ENCODE data around the gene CHMP6.

Gene CHMP6

DNA sequence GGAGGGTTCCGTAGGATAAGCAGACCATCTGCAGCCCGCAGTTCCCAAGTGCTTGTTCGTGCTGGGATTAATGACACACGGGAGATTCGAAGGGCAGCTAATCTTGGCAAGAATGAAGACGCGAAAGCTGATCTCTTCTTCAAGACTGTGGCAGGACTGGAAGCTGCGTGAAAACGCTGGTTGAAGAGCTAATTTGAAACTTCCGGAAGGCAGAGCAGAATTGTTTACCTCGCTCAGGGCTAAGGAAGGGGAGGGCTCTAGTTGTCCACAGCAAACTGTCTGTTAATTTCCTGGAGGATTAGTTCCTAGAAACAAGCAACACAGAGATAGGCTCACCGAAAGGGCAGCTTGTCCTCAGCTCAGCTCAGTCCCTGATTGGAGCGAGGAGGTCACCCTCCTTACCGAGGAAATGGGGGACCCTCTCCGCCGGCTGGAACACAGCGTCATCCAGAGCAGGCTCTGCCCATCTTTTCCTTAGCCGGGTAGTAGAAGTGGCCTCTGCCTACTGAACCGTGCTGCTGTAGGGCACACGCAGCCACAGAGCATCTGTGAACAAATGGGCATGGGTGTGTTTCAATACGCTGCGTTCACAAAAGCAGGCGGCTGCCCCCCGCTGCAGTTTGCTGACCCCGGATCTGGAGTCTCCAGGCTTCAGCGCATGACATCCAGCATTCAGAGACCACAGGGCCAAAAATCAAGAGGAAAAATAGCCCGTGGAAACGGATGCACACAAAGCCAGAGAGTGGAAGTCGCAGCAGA lies 26.6 kb downstream of the CHMP6 start:
- Histone ChIP-seq H3K4me3 (ENCODE audit: low read length in 2 of 2) (peak overlapping the region in 1 of 2 donors; percentile 46), H2AFZ (ENCODE audit: low read length) (peak overlapping the region; percentile 83)

DNA sequence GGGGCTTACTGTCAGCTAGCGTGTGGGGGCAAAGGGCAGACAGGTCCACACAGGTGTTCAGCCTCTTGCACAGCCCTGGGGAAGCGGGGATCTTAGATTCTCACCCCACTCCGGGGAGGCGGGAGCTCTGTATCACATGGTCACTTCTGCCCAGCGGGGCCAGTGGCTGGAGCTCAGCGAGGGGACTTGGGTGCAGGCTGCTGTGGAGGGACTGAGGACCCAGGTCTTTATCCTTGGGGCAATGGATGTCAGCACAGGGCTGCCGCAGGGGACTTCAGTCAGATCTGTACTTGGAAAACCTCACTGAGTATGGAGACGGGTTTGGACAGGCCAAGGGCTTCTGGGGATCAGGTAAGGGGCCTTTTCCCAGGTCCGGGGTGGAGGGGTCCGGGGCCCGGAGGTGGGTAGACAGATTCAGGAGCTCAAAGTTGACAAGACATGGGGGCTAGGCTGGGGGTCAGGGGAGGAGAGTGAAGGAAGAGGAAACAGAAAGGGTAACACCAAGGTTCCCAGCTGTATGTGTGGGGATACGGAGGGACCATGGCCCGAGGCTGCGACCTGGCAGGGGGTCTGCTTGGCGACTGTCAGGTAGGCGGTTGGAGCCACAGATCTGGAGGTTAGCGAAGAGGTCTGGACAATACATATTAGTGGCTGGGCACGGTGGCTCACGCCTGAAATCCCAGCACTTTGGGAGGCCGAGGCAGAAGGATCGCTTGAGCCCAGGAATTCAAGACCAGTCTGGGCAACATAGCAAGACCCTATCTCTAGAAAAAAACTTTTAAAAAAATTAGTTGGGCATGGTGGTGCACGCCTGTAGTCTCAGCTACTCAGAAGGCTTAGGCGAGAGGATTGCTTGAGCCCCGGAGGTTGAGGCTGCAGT lies 28.2 kb downstream of the CHMP6 start:
- Histone ChIP-seq H2AK5ac (ENCODE audit: low read depth, low read length) (peak overlapping the region; percentile 98), H4K8ac (ENCODE audit: low read depth, low read length) (no peak overlapping the region), H3K4me3 (ENCODE audit: low read length in 2 of 2) (no peak overlapping the region), H3K18ac (ENCODE audit: low read length) (peak overlapping the region; percentile 86), H3K36me3 (replicated peaks in 1 of 2; ENCODE audit: control insufficient read depth in 2 of 2, insufficient read depth in 2 of 2, low read length in 2 of 2) (no peaks in the 10 kb centered on the region), H3K14ac (ENCODE audit: low read length) (peak overlapping the region; percentile 75), H2AFZ (ENCODE audit: low read length) (no peak overlapping the region), H3K4me1 (ENCODE audit: control insufficient read depth in 2 of 2, insufficient read depth in 1 of 2, low read depth in 1 of 2, low read length in 2 of 2) (peaks cover 4 to 13% of the 10 kb centered on the region in 2 donors), H3K27me3 (ENCODE audit: control insufficient read depth in 3 of 3, insufficient read depth in 3 of 3, low read depth in 1 of 3, low read length in 3 of 3) (no peaks in the 10 kb centered on the region), H3K9me3 (replicated peaks in 1 of 2; ENCODE audit: control insufficient read depth in 2 of 2, insufficient read depth in 1 of 2, low read depth in 1 of 2, low read length in 2 of 2) (peaks cover 0 to 7% of the 10 kb centered on the region in 2 donors), H3K9ac (ENCODE audit: low read depth, low read length, poor library complexity) (no peak overlapping the region), H2BK12ac (ENCODE audit: low read length) (peak overlapping the region; percentile 75), H4K91ac (ENCODE audit: low read depth, low read length, poor library complexity) (no peak overlapping the region), H2BK15ac (ENCODE audit: low read length) (peak overlapping the region; percentile 99), H3K23ac (ENCODE audit: low read depth, low read length, poor library complexity) (peak overlapping the region; percentile 29), H3K4ac (ENCODE audit: low read length) (no peak overlapping the region), H3K27ac (replicated peaks; ENCODE audit: low read length) (peak overlapping the region; percentile 1), H3K79me1 (ENCODE audit: low read depth, low read length) (no peaks in the 10 kb centered on the region), H2BK5ac (ENCODE audit: low read length) (no peak overlapping the region), H3K4me2 (ENCODE audit: insufficient read depth, low read length, poor library complexity, severe bottlenecking) (no peak overlapping the region), H2BK120ac (ENCODE audit: low read depth, low read length) (peak overlapping the region; percentile 82)
- WGBS, 2 donors (ENCODE audit: extremely low coverage in 2 of 2, insufficient read length in 2 of 2, insufficient replicate concordance in 1 of 2): no CpG with 5 or more reads among the region's 24 CpGs
- DNase-seq (ENCODE audit: low spot score): no peak

More for the DNA sequence above, 26.6 kb downstream of the CHMP6 start:
- Histone ChIP-seq H3K27ac (replicated peaks; ENCODE audit: low read length) (peak overlapping the region; percentile 87), H3K4me1 (ENCODE audit: control insufficient read depth in 2 of 2, insufficient read depth in 1 of 2, low read depth in 1 of 2, low read length in 2 of 2) (peaks cover 4 to 10% of the 10 kb centered on the region in 2 donors), H2BK5ac (ENCODE audit: low read length) (peak overlapping the region; percentile 8), H3K4me2 (ENCODE audit: insufficient read depth, low read length, poor library complexity, severe bottlenecking) (no peak overlapping the region), H2BK15ac (ENCODE audit: low read length) (peak overlapping the region; percentile 17), H3K18ac (ENCODE audit: low read length) (peak overlapping the region; percentile 66), H3K36me3 (replicated peaks in 1 of 2; ENCODE audit: control insufficient read depth in 2 of 2, insufficient read depth in 2 of 2, low read length in 2 of 2) (no peaks in the 10 kb centered on the region), H3K4ac (ENCODE audit: low read length) (no peak overlapping the region), H3K27me3 (ENCODE audit: control insufficient read depth in 3 of 3, insufficient read depth in 3 of 3, low read depth in 1 of 3, low read length in 3 of 3) (no peaks in the 10 kb centered on the region), H3K9ac (ENCODE audit: low read depth, low read length, poor library complexity) (no peak overlapping the region), H4K8ac (ENCODE audit: low read depth, low read length) (no peak overlapping the region), H3K23ac (ENCODE audit: low read depth, low read length, poor library complexity) (no peak overlapping the region), H4K91ac (ENCODE audit: low read depth, low read length, poor library complexity) (no peak overlapping the region), H3K9me3 (replicated peaks in 1 of 2; ENCODE audit: control insufficient read depth in 2 of 2, insufficient read depth in 1 of 2, low read depth in 1 of 2, low read length in 2 of 2) (peaks cover 0 to 7% of the 10 kb centered on the region in 2 donors), H2BK120ac (ENCODE audit: low read depth, low read length) (no peak overlapping the region), H2BK12ac (ENCODE audit: low read length) (no peak overlapping the region), H3K14ac (ENCODE audit: low read length) (no peak overlapping the region), H2AK5ac (ENCODE audit: low read depth, low read length) (no peak overlapping the region), H3K79me1 (ENCODE audit: low read depth, low read length) (no peaks in the 10 kb centered on the region)
- peak; percentile 49 for DNase-seq (ENCODE audit: low spot score)
- no CpG with 5 or more reads among the region's 29 CpGs for WGBS, 2 donors (ENCODE audit: extremely low coverage in 2 of 2, insufficient read length in 2 of 2, insufficient replicate concordance in 1 of 2)

DNA sequence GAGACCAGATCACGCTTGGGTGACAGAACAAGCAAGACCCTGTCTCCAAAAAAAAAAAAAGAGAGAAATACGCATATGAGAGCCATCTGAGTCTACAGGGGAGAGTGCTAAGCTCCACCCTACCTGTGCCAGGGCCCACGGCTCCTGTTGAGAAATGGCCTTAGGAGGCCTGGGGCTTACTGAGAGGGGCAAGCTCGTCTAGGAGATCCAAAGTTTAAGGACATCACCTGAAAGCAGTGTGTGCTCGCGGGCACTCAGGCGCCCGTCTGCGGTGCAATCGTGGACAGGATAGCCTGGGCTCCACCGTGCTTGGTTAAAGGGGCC lies 28.8 kb downstream of the CHMP6 start:
- no peaks in the 10 kb centered on the region for H3K27me3 ChIP-seq (ENCODE audit: control insufficient read depth in 3 of 3, insufficient read depth in 3 of 3, low read depth in 1 of 3, low read length in 3 of 3)
- H3K4me3 ChIP-seq (ENCODE audit: low read length in 2 of 2): no peak overlapping the region
- DNase-seq (ENCODE audit: low spot score): no peak
- no peak overlapping the region for H3K23ac ChIP-seq (ENCODE audit: low read depth, low read length, poor library complexity)
- peak overlapping the region; percentile 82 for H2BK120ac ChIP-seq (ENCODE audit: low read depth, low read length)
- H3K36me3 ChIP-seq (replicated peaks in 1 of 2; ENCODE audit: control insufficient read depth in 2 of 2, insufficient read depth in 2 of 2, low read length in 2 of 2): no peaks in the 10 kb centered on the region
- peaks cover 6 to 16% of the 10 kb centered on the region in 2 donors for H3K4me1 ChIP-seq (ENCODE audit: control insufficient read depth in 2 of 2, insufficient read depth in 1 of 2, low read depth in 1 of 2, low read length in 2 of 2)
- no peak overlapping the region for H2AFZ ChIP-seq (ENCODE audit: low read length)
- H2BK5ac ChIP-seq (ENCODE audit: low read length): no peak overlapping the region
- WGBS, 2 donors (ENCODE audit: extremely low coverage in 2 of 2, insufficient read length in 2 of 2, insufficient replicate concordance in 1 of 2): no CpG with 5 or more reads among the region's 11 CpGs
- H3K18ac ChIP-seq (ENCODE audit: low read length): peak overlapping the region; percentile 77
- H4K91ac ChIP-seq (ENCODE audit: low read depth, low read length, poor library complexity): no peak overlapping the region
- no peak overlapping the region for H3K14ac ChIP-seq (ENCODE audit: low read length)
- H3K27ac ChIP-seq (replicated peaks; ENCODE audit: low read length): no peak overlapping the region
- peak overlapping the region; percentile 88 for H2AK5ac ChIP-seq (ENCODE audit: low read depth, low read length)
- H2BK12ac ChIP-seq (ENCODE audit: low read length): no peak overlapping the region
- H3K4ac ChIP-seq (ENCODE audit: low read length): no peak overlapping the region
- H3K9me3 ChIP-seq (replicated peaks in 1 of 2; ENCODE audit: control insufficient read depth in 2 of 2, insufficient read depth in 1 of 2, low read depth in 1 of 2, low read length in 2 of 2): peaks cover 0 to 7% of the 10 kb centered on the region in 2 donors
- no peak overlapping the region for H4K8ac ChIP-seq (ENCODE audit: low read depth, low read length)
- H3K9ac ChIP-seq (ENCODE audit: low read depth, low read length, poor library complexity): no peak overlapping the region
- no peaks in the 10 kb centered on the region for H3K79me1 ChIP-seq (ENCODE audit: low read depth, low read length)
- H2BK15ac ChIP-seq (ENCODE audit: low read length): peak overlapping the region; percentile 90
- H3K4me2 ChIP-seq (ENCODE audit: insufficient read depth, low read length, poor library complexity, severe bottlenecking): no peak overlapping the region
